Astrocyte of the hippocampus (primary cell): Measurements from ENCODE around the gene CDK11A.
"Not testable (repeated sequence)": the region's sequence is repeated elsewhere in the genome, so short reads cannot be mapped to it uniquely, and the experiment has no call there.

Experiments used
- DNase-seq: peaks from one replicate; pipeline ENCODE4 v3.0.0; 2011; ENCODE audit warnings: low read depth, low spot score

The CDK11A gene

GRCh38 chr1:1754051-1754815 is 30.1 kb upstream of the CDK11A start:
- no peak for DNase-seq

GRCh38 chr1:1753607-1754005 is 29.4 kb upstream of the CDK11A start:
- no peak for DNase-seq

- no peak for DNase-seq
These were observed 28.8 kb upstream of the CDK11A start for GRCh38 chr1:1752636-1753606.

GRCh38 chr1:1752190-1752589 is 28.0 kb upstream of the CDK11A start:
- no peak for DNase-seq

- not testable (repeated sequence) for DNase-seq
These were observed 25.8 kb upstream of the CDK11A start for GRCh38 chr1:1749941-1750340.

GRCh38 chr1:1748686-1749321 is 24.6 kb upstream of the CDK11A start:
- DNase-seq: no peak

- not testable (repeated sequence) for DNase-seq
These were observed 22.4 kb upstream of the CDK11A start for GRCh38 chr1:1746566-1746909.

GRCh38 chr1:1745651-1746565 is 21.8 kb upstream of the CDK11A start:
- peak; percentile 77 for DNase-seq

- DNase-seq: not testable (repeated sequence)
These were observed 18.4 kb upstream of the CDK11A start for GRCh38 chr1:1742529-1742928.

GRCh38 chr1:1741013-1741412 is 16.9 kb upstream of the CDK11A start:
- peak; percentile 86 for DNase-seq

GRCh38 chr1:1738799-1739337 is 14.7 kb upstream of the CDK11A start:
- not testable (repeated sequence) for DNase-seq

GRCh38 chr1:1737675-1738590 is 13.8 kb upstream of the CDK11A start:
- not testable (repeated sequence) for DNase-seq

- DNase-seq: no peak
These were observed 8.2 kb upstream of the CDK11A start for GRCh38 chr1:1732381-1732780.

- no peak for DNase-seq
These were observed 6.7 kb upstream of the CDK11A start for GRCh38 chr1:1730870-1731269.

- not testable (repeated sequence) for DNase-seq
These were observed 6.1 kb upstream of the CDK11A start for GRCh38 chr1:1730230-1730629.

GRCh38 chr1:1729116-1729816 is 5.1 kb upstream of the CDK11A start:
- not testable (repeated sequence) for DNase-seq

GRCh38 chr1:1728308-1729005 is 4.3 kb upstream of the CDK11A start:
- DNase-seq: not testable (repeated sequence)

GRCh38 chr1:1727131-1727651 is 3.0 kb upstream of the CDK11A start:
- DNase-seq: not testable (repeated sequence)
